Measurements from ENCODE around the gene FANCL.
"Not testable (repeated sequence)": the region's sequence is repeated elsewhere in the genome, so short reads cannot be mapped to it uniquely, and the experiment has no call there.

FANCL gene

GRCh38 chr2:58204195-58204959, 36.7 kb downstream of the FANCL start:
- no peaks in the 10 kb centered on the region for H3K36me3 ChIP-seq (ENCODE audit: insufficient read depth, low read length)
- no peaks in the 10 kb centered on the region for H3K4me1 ChIP-seq (ENCODE audit: insufficient read depth, low read length)
- H3K9me3 ChIP-seq (ENCODE audit: low read length), result no peaks in the 10 kb centered on the region
- H3K4me3 ChIP-seq (ENCODE audit: low read depth in 1 of 2, low read length in 2 of 2), result no peak overlapping the region
- no peak overlapping the region for H3K27ac ChIP-seq (ENCODE audit: low read depth, low read length)
- no peak overlapping the region for H3K9ac ChIP-seq (ENCODE audit: low read length)
- no peaks in the 10 kb centered on the region for H3K27me3 ChIP-seq (ENCODE audit: control insufficient read depth in 1 of 2, insufficient read depth in 2 of 2, low read length in 2 of 2)

GRCh38 chr2:58203018-58203417, 38.1 kb downstream of the FANCL start:
- H3K9me3 ChIP-seq (ENCODE audit: low read length), result no peaks in the 10 kb centered on the region
- H3K36me3 ChIP-seq (ENCODE audit: insufficient read depth, low read length), result no peaks in the 10 kb centered on the region
- no peaks in the 10 kb centered on the region for H3K4me1 ChIP-seq (ENCODE audit: insufficient read depth, low read length)
- H3K27me3 ChIP-seq (ENCODE audit: control insufficient read depth in 1 of 2, insufficient read depth in 2 of 2, low read length in 2 of 2), result no peaks in the 10 kb centered on the region
- no peak overlapping the region for H3K4me3 ChIP-seq (ENCODE audit: low read depth in 1 of 2, low read length in 2 of 2)
- H3K27ac ChIP-seq (ENCODE audit: low read depth, low read length), result no peak overlapping the region
- H3K9ac ChIP-seq (ENCODE audit: low read length), result no peak overlapping the region

DNA sequence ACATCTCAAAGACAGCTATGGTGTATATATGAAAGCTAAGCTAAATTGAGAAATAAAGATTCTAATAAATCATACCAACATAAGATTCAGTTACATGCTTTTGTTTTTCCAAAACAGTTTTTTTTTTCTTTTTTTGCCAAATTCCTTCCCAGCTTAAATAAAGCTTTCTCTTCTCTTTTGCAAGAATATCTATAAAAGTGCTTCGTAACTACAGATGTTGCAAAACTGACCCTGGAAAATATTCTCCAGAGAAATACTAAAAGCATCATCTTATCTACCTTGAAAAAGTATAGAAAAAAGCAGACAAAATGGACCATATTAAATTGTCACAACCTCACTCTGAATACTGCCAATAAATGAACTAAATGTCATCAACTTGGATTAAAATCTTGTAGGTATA, 38.7 kb downstream of the FANCL start:
- no peaks in the 10 kb centered on the region for H3K4me1 ChIP-seq (ENCODE audit: insufficient read depth, low read length)
- H3K27me3 ChIP-seq (ENCODE audit: control insufficient read depth in 1 of 2, insufficient read depth in 2 of 2, low read length in 2 of 2), result no peaks in the 10 kb centered on the region
- H3K9ac ChIP-seq (ENCODE audit: low read length), result no peak overlapping the region
- H3K9me3 ChIP-seq (ENCODE audit: low read length), result no peaks in the 10 kb centered on the region
- H3K36me3 ChIP-seq (ENCODE audit: insufficient read depth, low read length), result no peaks in the 10 kb centered on the region
- no peak overlapping the region for H3K4me3 ChIP-seq (ENCODE audit: low read depth in 1 of 2, low read length in 2 of 2)
- H3K27ac ChIP-seq (ENCODE audit: low read depth, low read length), result no peak overlapping the region

DNA sequence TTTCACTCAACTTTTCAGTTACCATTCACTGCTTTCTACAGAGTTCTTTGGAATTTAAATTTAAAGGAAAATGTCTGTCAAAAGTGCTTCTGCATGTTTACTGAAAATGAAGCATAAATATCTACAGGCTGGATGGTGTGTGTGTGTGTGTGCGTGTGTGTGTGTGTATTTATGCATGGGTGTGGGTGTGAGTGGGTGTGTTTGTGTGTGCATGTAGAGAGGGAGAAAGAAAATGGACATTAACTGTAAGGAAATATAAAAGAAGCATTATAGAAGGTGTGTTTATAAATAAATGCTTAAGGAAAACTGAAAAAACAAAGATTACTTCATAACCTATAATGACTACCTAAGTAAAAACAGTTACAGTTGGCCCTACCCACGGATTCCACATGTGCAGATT, 43.2 kb downstream of the FANCL start:
- H3K9ac ChIP-seq (ENCODE audit: low read length), result no peak overlapping the region
- H3K27ac ChIP-seq (ENCODE audit: low read depth, low read length), result no peak overlapping the region
- no peaks in the 10 kb centered on the region for H3K27me3 ChIP-seq (ENCODE audit: control insufficient read depth in 1 of 2, insufficient read depth in 2 of 2, low read length in 2 of 2)
- H3K36me3 ChIP-seq (ENCODE audit: insufficient read depth, low read length), result no peaks in the 10 kb centered on the region
- H3K4me3 ChIP-seq (ENCODE audit: low read depth in 1 of 2, low read length in 2 of 2), result no peak overlapping the region
- H3K4me1 ChIP-seq (ENCODE audit: insufficient read depth, low read length), result no peaks in the 10 kb centered on the region
- no peaks in the 10 kb centered on the region for H3K9me3 ChIP-seq (ENCODE audit: low read length)

GRCh38 chr2:58195662-58196061, 45.5 kb downstream of the FANCL start:
- H3K4me3 ChIP-seq (ENCODE audit: low read depth in 1 of 2, low read length in 2 of 2), result no peak overlapping the region
- H3K27me3 ChIP-seq (ENCODE audit: control insufficient read depth in 1 of 2, insufficient read depth in 2 of 2, low read length in 2 of 2), result no peaks in the 10 kb centered on the region
- no peaks in the 10 kb centered on the region for H3K9me3 ChIP-seq (ENCODE audit: low read length)
- H3K36me3 ChIP-seq (ENCODE audit: insufficient read depth, low read length), result no peaks in the 10 kb centered on the region
- H3K27ac ChIP-seq (ENCODE audit: low read depth, low read length), result no peak overlapping the region
- no peaks in the 10 kb centered on the region for H3K4me1 ChIP-seq (ENCODE audit: insufficient read depth, low read length)
- no peak overlapping the region for H3K9ac ChIP-seq (ENCODE audit: low read length)

GRCh38 chr2:58194458-58194857, 46.7 kb downstream of the FANCL start:
- no peaks in the 10 kb centered on the region for H3K4me1 ChIP-seq (ENCODE audit: insufficient read depth, low read length)
- no peaks in the 10 kb centered on the region for H3K9me3 ChIP-seq (ENCODE audit: low read length)
- no peak overlapping the region for H3K9ac ChIP-seq (ENCODE audit: low read length)
- no peaks in the 10 kb centered on the region for H3K36me3 ChIP-seq (ENCODE audit: insufficient read depth, low read length)
- no peaks in the 10 kb centered on the region for H3K27me3 ChIP-seq (ENCODE audit: control insufficient read depth in 1 of 2, insufficient read depth in 2 of 2, low read length in 2 of 2)
- H3K27ac ChIP-seq (ENCODE audit: low read depth, low read length), result no peak overlapping the region
- H3K4me3 ChIP-seq (ENCODE audit: low read depth in 1 of 2, low read length in 2 of 2), result no peak overlapping the region

GRCh38 chr2:58187022-58187421, 54.1 kb downstream of the FANCL start:
- not testable (repeated sequence) for H3K27me3 ChIP-seq (ENCODE audit: control insufficient read depth in 1 of 2, insufficient read depth in 2 of 2, low read length in 2 of 2); H3K27ac ChIP-seq (ENCODE audit: low read depth, low read length); H3K9ac ChIP-seq (ENCODE audit: low read length); H3K36me3 ChIP-seq (ENCODE audit: insufficient read depth, low read length); H3K9me3 ChIP-seq (ENCODE audit: low read length); H3K4me3 ChIP-seq (ENCODE audit: low read depth in 1 of 2, low read length in 2 of 2); H3K4me1 ChIP-seq (ENCODE audit: insufficient read depth, low read length)

- H3K4me3 ChIP-seq (ENCODE audit: low read depth in 1 of 2, low read length in 2 of 2), result no peak overlapping the region
- H3K9me3 ChIP-seq (ENCODE audit: low read length), result no peaks in the 10 kb centered on the region
- no peaks in the 10 kb centered on the region for H3K27me3 ChIP-seq (ENCODE audit: control insufficient read depth in 1 of 2, insufficient read depth in 2 of 2, low read length in 2 of 2)
- H3K4me1 ChIP-seq (ENCODE audit: insufficient read depth, low read length), result no peaks in the 10 kb centered on the region
- H3K27ac ChIP-seq (ENCODE audit: low read depth, low read length), result no peak overlapping the region
- no peaks in the 10 kb centered on the region for H3K36me3 ChIP-seq (ENCODE audit: insufficient read depth, low read length)
- no peak overlapping the region for H3K9ac ChIP-seq (ENCODE audit: low read length)
These were observed 54.6 kb downstream of the FANCL start for GRCh38 chr2:58186501-58186900.

DNA sequence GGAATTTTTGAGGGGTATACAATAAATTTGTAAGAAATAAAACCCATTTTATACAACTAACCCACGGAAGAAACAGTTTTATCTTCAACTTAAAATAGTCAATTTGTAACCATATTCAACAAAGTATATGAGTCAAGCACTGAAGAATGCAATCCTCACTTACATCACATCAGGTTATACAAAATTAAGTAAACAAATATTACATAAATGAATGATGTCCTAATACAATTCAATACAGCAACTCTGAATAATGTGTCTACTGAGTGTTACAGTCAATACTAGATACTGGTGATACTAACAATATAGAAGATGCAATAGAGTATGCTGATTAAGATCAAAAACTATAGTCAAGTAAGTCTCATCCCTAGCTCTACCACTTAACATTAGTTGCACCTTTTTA, 58.6 kb downstream of the FANCL start:
- H3K4me1 ChIP-seq (ENCODE audit: insufficient read depth, low read length), result no peaks in the 10 kb centered on the region

GRCh38 chr2:58180635-58181034, 60.5 kb downstream of the FANCL start:
- Histone ChIP-seq H3K4me3 (ENCODE audit: low read depth in 1 of 2, low read length in 2 of 2) (no peak overlapping the region), H3K9me3 (ENCODE audit: low read length) (no peaks in the 10 kb centered on the region), H3K36me3 (ENCODE audit: insufficient read depth, low read length) (no peaks in the 10 kb centered on the region), H3K27me3 (ENCODE audit: control insufficient read depth in 1 of 2, insufficient read depth in 2 of 2, low read length in 2 of 2) (no peaks in the 10 kb centered on the region), H3K4me1 (ENCODE audit: insufficient read depth, low read length) (no peaks in the 10 kb centered on the region), H3K27ac (ENCODE audit: low read depth, low read length) (no peak overlapping the region), H3K9ac (ENCODE audit: low read length) (no peak overlapping the region)

More for the DNA sequence above, 58.6 kb downstream of the FANCL start:
- Histone ChIP-seq H3K9ac (ENCODE audit: low read length) (no peak overlapping the region), H3K27ac (ENCODE audit: low read depth, low read length) (no peak overlapping the region), H3K9me3 (ENCODE audit: low read length) (no peaks in the 10 kb centered on the region), H3K36me3 (ENCODE audit: insufficient read depth, low read length) (no peaks in the 10 kb centered on the region), H3K27me3 (ENCODE audit: control insufficient read depth in 1 of 2, insufficient read depth in 2 of 2, low read length in 2 of 2) (no peaks in the 10 kb centered on the region), H3K4me3 (ENCODE audit: low read depth in 1 of 2, low read length in 2 of 2) (no peak overlapping the region)

DNA sequence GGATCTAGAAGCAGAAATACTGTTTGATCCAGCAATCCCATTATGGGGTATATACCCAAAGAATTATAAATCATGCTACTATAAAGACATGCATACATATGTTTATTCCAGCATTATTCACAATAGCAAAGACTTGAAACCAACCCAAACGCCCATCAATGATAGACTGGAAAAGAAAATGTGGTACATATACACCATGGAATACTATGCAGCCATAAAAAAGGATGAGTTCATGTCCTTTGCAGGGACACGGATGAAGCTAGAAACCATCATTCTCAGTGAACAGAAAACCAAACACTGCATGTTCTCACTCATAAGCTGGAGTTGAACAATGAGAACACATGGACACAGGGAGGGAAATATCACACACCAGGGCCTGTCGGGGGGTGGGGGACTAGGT, 61.0 kb downstream of the FANCL start:
- H3K27ac ChIP-seq (ENCODE audit: low read depth, low read length); H3K27me3 ChIP-seq (ENCODE audit: control insufficient read depth in 1 of 2, insufficient read depth in 2 of 2, low read length in 2 of 2); H3K9ac ChIP-seq (ENCODE audit: low read length); H3K4me3 ChIP-seq (ENCODE audit: low read depth in 1 of 2, low read length in 2 of 2); H3K36me3 ChIP-seq (ENCODE audit: insufficient read depth, low read length); H3K4me1 ChIP-seq (ENCODE audit: insufficient read depth, low read length); H3K9me3 ChIP-seq (ENCODE audit: low read length): not testable (repeated sequence)

GRCh38 chr2:58177187-58177586, 63.9 kb downstream of the FANCL start:
- not testable (repeated sequence) for H3K9me3 ChIP-seq (ENCODE audit: low read length); H3K9ac ChIP-seq (ENCODE audit: low read length); H3K36me3 ChIP-seq (ENCODE audit: insufficient read depth, low read length); H3K27me3 ChIP-seq (ENCODE audit: control insufficient read depth in 1 of 2, insufficient read depth in 2 of 2, low read length in 2 of 2); H3K4me3 ChIP-seq (ENCODE audit: low read depth in 1 of 2, low read length in 2 of 2); H3K27ac ChIP-seq (ENCODE audit: low read depth, low read length); H3K4me1 ChIP-seq (ENCODE audit: insufficient read depth, low read length)

All from muscle layer of colon (tissue), 2 donors.